Fibroblast of pulmonary artery (primary cell): Measurements from ENCODE around the gene CDH12.

Experiments
- DNase-seq: peaks from one replicate; pipeline ENCODE4 v3.0.0-alpha.2; 2010; ENCODE audit warnings: low read depth
- H3K4me3 ChIP-seq: replicated peaks from 2 replicates; pipeline ENCODE4 v1.5.1; 2011; ENCODE audit warnings: low read depth, mild to moderate bottlenecking, control low read depth, low read length, moderate library complexity
- TF ChIP-seq, protein P1 (sequence below): IDR thresholded peaks from 2 replicates; pipeline ENCODE4 v1.5.1; 2011; ENCODE audit warnings: mild to moderate bottlenecking, control low read depth, low read length, inconsistent platforms; ENCODE audit errors: missing control alignments

CDH12 gene

GRCh38 chr5:21844960-21845359 is 1008.2 kb downstream of the CDH12 start:
- DNase-seq = no peak
- TF ChIP-seq, protein P1, sequence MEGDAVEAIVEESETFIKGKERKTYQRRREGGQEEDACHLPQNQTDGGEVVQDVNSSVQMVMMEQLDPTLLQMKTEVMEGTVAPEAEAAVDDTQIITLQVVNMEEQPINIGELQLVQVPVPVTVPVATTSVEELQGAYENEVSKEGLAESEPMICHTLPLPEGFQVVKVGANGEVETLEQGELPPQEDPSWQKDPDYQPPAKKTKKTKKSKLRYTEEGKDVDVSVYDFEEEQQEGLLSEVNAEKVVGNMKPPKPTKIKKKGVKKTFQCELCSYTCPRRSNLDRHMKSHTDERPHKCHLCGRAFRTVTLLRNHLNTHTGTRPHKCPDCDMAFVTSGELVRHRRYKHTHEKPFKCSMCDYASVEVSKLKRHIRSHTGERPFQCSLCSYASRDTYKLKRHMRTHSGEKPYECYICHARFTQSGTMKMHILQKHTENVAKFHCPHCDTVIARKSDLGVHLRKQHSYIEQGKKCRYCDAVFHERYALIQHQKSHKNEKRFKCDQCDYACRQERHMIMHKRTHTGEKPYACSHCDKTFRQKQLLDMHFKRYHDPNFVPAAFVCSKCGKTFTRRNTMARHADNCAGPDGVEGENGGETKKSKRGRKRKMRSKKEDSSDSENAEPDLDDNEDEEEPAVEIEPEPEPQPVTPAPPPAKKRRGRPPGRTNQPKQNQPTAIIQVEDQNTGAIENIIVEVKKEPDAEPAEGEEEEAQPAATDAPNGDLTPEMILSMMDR = no peak
- no peak overlapping the region for H3K4me3 ChIP-seq

- H3K4me3 ChIP-seq = no peak overlapping the region
- DNase-seq = no peak
- TF ChIP-seq, protein P1 = no peak
These were observed 1018.3 kb downstream of the CDH12 start for GRCh38 chr5:21834863-21835262.

DNA sequence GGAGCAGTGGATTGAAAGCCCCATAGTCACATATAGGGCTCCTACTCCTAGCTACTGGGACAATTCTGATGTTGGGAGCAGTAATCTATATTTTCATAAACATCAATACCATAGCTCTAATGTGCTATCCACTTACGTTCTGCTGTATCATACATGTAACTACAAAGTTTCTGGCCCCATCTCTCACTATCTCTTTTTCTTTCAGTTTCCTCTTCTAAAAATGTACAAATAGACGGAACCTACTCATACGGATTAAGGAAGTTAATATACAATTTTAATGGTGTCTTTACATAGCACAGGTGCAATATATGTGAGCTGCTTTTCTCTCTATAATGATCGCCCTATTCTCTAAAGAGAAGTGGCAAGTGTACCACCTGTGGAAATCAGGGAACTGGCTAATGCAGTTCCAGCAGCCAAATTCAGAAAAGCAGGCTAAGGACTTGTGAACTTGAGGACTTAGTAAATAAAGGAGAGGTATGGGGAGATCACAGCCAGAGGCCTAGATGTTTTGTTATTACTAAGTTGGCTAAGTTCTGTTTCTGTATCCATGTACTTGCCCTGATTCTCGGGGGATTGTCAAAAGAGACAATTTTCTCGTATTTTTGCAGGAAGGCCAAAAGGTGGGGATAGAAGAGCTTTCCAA is 1021.9 kb downstream of the CDH12 start:
- no peak overlapping the region for H3K4me3 ChIP-seq
- no peak for DNase-seq
- TF ChIP-seq, protein P1 = no peak

DNA sequence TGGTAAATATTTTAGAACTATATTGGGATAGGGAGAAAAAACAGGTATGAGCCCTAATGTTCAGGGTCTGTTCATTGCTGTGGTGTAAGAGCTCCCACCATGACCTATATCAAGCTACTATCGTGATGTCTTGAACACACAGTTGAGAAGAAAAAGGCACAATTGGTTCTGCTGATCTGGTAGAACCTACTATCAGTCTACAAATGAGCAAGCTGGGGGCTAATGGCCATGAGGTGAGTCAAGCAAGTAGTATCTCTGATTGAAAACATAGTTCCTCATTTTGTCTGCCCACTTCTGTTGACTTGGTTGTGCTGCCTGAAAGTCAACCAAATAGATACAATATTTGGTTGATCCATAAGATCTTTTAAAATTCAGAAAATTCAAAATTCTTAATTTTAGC is 1026.3 kb downstream of the CDH12 start:
- H3K4me3 ChIP-seq = no peak overlapping the region
- TF ChIP-seq, protein P1 = no peak
- no peak for DNase-seq

DNA sequence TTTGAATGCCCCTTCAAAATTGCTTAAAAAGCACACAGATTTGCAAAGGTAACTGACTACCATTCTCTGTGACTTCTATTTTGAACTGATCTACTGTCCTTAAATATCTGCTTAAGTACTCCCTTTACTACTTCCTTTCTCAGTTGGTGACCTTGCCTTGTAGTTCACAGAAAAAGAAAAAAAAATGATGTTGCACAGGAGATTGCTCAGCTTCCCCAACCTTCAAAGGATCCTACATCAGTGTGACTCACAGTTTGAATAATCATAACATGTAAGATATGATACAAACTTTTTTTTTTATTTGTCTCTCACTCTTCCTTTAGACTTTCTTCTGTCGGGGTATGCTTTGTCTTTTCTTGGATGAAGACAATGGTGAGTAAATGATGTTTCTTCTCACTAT is 1029.6 kb downstream of the CDH12 start:
- DNase-seq = peak; percentile 39
- TF ChIP-seq, protein P1 = no peak
- no peak overlapping the region for H3K4me3 ChIP-seq

GRCh38 chr5:21823076-21823574 is 1030.0 kb downstream of the CDH12 start:
- DNase-seq = peak; percentile 13
- H3K4me3 ChIP-seq = no peak overlapping the region
- TF ChIP-seq, protein P1 = no peak

GRCh38 chr5:21820527-21820926 is 1032.6 kb downstream of the CDH12 start:
- H3K4me3 ChIP-seq = no peak overlapping the region
- no peak for DNase-seq
- TF ChIP-seq, protein P1 = no peak
